Astrocyte (in vitro differentiated cells and primary cell): ENCODE data around the gene CLASP1. TPM values are rescaled to one million over a fixed set of nuclear protein-coding genes. Genes with fewer than 3 reads are reported as not detected.
A peak's percentile ranks its signal among the peaks of the same experiment; 100 is the strongest.

ENCODE experiments used
- DNase-seq: peaks from one replicate; pipeline ENCODE4 v3.0.0-alpha.2; 2010; ENCODE audit warnings: low read depth
- FAIRE-seq: peaks from 2 replicates; lab custom pipeline; 2011; peaks lifted over from hg19 to GRCh38; lab: Jason Lieb, UNC
- H2AFZ ChIP-seq: 2 replicates; pipeline ENCODE4 v1.6.0; 2012; ENCODE audit warnings: low read depth, low read length, inconsistent platforms
- H3K27ac ChIP-seq: 2 replicates; pipeline ENCODE4 v1.5.1; 2011; ENCODE audit warnings: low read depth, low read length, inconsistent platforms
- H3K27me3 ChIP-seq: 2 replicates; pipeline ENCODE4 v1.6.0; 2011; ENCODE audit warnings: low read length, inconsistent platforms; ENCODE audit not compliant: insufficient read depth
- H3K36me3 ChIP-seq: 2 replicates; pipeline ENCODE4 v1.5.1; 2011; ENCODE audit warnings: low read length, inconsistent platforms; ENCODE audit not compliant: insufficient read depth
- H3K4me1 ChIP-seq: 2 replicates; pipeline ENCODE4 v1.5.1; 2011; ENCODE audit warnings: low read length, inconsistent platforms; ENCODE audit not compliant: insufficient read depth
- H3K4me2 ChIP-seq: 2 replicates; pipeline ENCODE4 v1.6.0; 2012; ENCODE audit warnings: low read length, inconsistent platforms
- H3K4me3 ChIP-seq: 2 replicates; pipeline ENCODE4 v1.5.1; 2011; ENCODE audit warnings: low read depth, mild to moderate bottlenecking, low read length, inconsistent platforms; ENCODE audit not compliant: insufficient read depth
- H3K79me2 ChIP-seq: 2 replicates; pipeline ENCODE4 v1.6.0; 2012; ENCODE audit warnings: mild to moderate bottlenecking, low read length, inconsistent platforms; ENCODE audit not compliant: insufficient read depth
- H3K9ac ChIP-seq: 2 replicates; pipeline ENCODE4 v1.6.0; 2012; ENCODE audit warnings: mild to moderate bottlenecking, low read length, inconsistent platforms
- H3K9me3 ChIP-seq: 2 replicates; pipeline ENCODE4 v1.5.1; 2012; ENCODE audit warnings: low read depth, mild to moderate bottlenecking, low read length, inconsistent platforms; ENCODE audit not compliant: insufficient read depth
- H4K20me1 ChIP-seq: 2 replicates; pipeline ENCODE4 v1.6.0; 2012; ENCODE audit warnings: low read length, inconsistent platforms; ENCODE audit not compliant: insufficient read depth
- H3K27ac Mint-ChIP-seq: one replicate; pipeline ENCODE4 v1.8.0; 2021; ENCODE audit warnings: mild to moderate bottlenecking, mixed read lengths; ENCODE audit not compliant: unreplicated experiment
- H3K27me3 Mint-ChIP-seq: one replicate; pipeline ENCODE4 v1.8.0; 2021; ENCODE audit warnings: low read depth, mixed read lengths; ENCODE audit not compliant: unreplicated experiment
- H3K36me3 Mint-ChIP-seq: one replicate; pipeline ENCODE4 v1.8.0; 2021; ENCODE audit warnings: low read depth, mixed read lengths; ENCODE audit not compliant: unreplicated experiment
- H3K4me1 Mint-ChIP-seq: one replicate; pipeline ENCODE4 v1.8.0; 2021; ENCODE audit warnings: low read depth, mixed read lengths; ENCODE audit not compliant: unreplicated experiment
- H3K4me3 Mint-ChIP-seq: one replicate; pipeline ENCODE4 v1.8.0; 2021; ENCODE audit warnings: mild to moderate bottlenecking, moderate library complexity, mixed read lengths; ENCODE audit not compliant: unreplicated experiment
- H3K9me3 Mint-ChIP-seq: one replicate; pipeline ENCODE4 v1.8.0; 2021; ENCODE audit warnings: mild to moderate bottlenecking, mixed read lengths; ENCODE audit not compliant: unreplicated experiment
- EZH2 ChIP-seq: IDR thresholded peaks from 2 replicates; pipeline ENCODE4 v1.6.1; 2012; ENCODE audit warnings: mild to moderate bottlenecking, low read length, inconsistent platforms; ENCODE audit not compliant: insufficient read depth
- total RNA-seq: library from RNA; stranded (reverse); gene quantifications from 2 replicates; pipeline ENCODE4 v1.2.1, GENCODE V29; 2021
- TF ChIP-seq, protein P1 (sequence below): IDR thresholded peaks from 2 replicates; pipeline ENCODE4 v1.5.1; 2011; ENCODE audit warnings: low read depth, mild to moderate bottlenecking, inconsistent platforms, low read length, moderate library complexity; ENCODE audit not compliant: insufficient read depth

CLASP1 gene
- total RNA-seq, 1 donor from 2014 or later: 56.7 TPM

- Mint-ChIP-seq H3K4me3 (no peak overlapping the region), H3K9me3 (peaks cover under 1% of the 10 kb centered on the region), H3K36me3 (peaks cover 1% of the 10 kb centered on the region), H3K4me1 (no peaks in the 10 kb centered on the region), H3K27ac (no peak overlapping the region), H3K27me3 (peaks cover 7% of the 10 kb centered on the region)
- DNase-seq (peak; percentile 44), FAIRE-seq (no peak)
- Histone ChIP-seq H2AFZ (no peak overlapping the region), H3K36me3 (no peaks in the 10 kb centered on the region), H3K27ac (no peak overlapping the region), H3K4me2 (no peak overlapping the region), H3K4me3 (no peak overlapping the region), H3K79me2 (no peaks in the 10 kb centered on the region), H3K9ac (no peak overlapping the region), H3K4me1 (no peaks in the 10 kb centered on the region), H3K27me3 (no peaks in the 10 kb centered on the region), H4K20me1 (no peaks in the 10 kb centered on the region), H3K9me3 (no peaks in the 10 kb centered on the region)
- TF ChIP-seq, protein P1, sequence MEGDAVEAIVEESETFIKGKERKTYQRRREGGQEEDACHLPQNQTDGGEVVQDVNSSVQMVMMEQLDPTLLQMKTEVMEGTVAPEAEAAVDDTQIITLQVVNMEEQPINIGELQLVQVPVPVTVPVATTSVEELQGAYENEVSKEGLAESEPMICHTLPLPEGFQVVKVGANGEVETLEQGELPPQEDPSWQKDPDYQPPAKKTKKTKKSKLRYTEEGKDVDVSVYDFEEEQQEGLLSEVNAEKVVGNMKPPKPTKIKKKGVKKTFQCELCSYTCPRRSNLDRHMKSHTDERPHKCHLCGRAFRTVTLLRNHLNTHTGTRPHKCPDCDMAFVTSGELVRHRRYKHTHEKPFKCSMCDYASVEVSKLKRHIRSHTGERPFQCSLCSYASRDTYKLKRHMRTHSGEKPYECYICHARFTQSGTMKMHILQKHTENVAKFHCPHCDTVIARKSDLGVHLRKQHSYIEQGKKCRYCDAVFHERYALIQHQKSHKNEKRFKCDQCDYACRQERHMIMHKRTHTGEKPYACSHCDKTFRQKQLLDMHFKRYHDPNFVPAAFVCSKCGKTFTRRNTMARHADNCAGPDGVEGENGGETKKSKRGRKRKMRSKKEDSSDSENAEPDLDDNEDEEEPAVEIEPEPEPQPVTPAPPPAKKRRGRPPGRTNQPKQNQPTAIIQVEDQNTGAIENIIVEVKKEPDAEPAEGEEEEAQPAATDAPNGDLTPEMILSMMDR: peak; percentile 34
- TF ChIP-seq EZH2: no peak
Measured at GRCh38 chr2:121689356-121689755, 40.1 kb upstream of the CLASP1 start.

DNA sequence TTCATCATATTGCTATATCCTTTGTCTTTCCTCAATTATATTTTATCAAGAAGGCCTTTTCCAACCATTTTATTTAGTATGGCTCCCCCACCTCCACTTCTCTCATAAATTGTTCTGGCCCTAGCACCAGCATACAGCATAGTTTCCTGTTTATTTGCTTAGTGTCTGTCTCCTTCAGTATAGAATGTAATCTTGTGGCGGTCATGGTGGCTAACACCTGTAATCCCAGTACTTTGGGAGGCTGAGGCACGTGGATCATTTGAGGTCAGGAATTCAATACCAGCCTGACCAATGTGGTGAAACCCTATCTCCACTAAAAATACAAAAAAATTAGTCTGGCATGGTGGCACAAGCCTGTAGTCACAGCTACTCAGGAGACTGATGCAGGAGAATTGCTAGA is 39.6 kb upstream of the CLASP1 start:
- peaks cover 1% of the 10 kb centered on the region for H3K36me3 Mint-ChIP-seq
- no peak for TF ChIP-seq EZH2
- TF ChIP-seq, protein P1: no peak
- peaks cover 5% of the 10 kb centered on the region for H3K9me3 Mint-ChIP-seq
- no peak overlapping the region for H3K4me3 Mint-ChIP-seq
- H3K27me3 Mint-ChIP-seq: peaks cover 7% of the 10 kb centered on the region
- Histone ChIP-seq H3K79me2 (no peaks in the 10 kb centered on the region), H2AFZ (no peak overlapping the region), H3K4me3 (no peak overlapping the region), H3K4me1 (no peaks in the 10 kb centered on the region), H3K9ac (no peak overlapping the region), H4K20me1 (no peaks in the 10 kb centered on the region), H3K36me3 (no peaks in the 10 kb centered on the region), H3K9me3 (no peaks in the 10 kb centered on the region), H3K4me2 (no peak overlapping the region), H3K27ac (no peak overlapping the region), H3K27me3 (no peaks in the 10 kb centered on the region)
- no peak overlapping the region for H3K27ac Mint-ChIP-seq
- FAIRE-seq (no peak), DNase-seq (no peak)
- H3K4me1 Mint-ChIP-seq: no peaks in the 10 kb centered on the region

GRCh38 chr2:121686902-121687301 is 37.6 kb upstream of the CLASP1 start:
- Histone ChIP-seq H4K20me1 (no peaks in the 10 kb centered on the region), H3K27me3 (no peaks in the 10 kb centered on the region), H3K36me3 (no peaks in the 10 kb centered on the region), H3K27ac (no peak overlapping the region), H3K9me3 (peaks cover 18% of the 10 kb centered on the region), H3K4me2 (no peak overlapping the region), H3K4me1 (no peaks in the 10 kb centered on the region), H3K79me2 (no peaks in the 10 kb centered on the region), H3K9ac (no peak overlapping the region), H3K4me3 (no peak overlapping the region), H2AFZ (no peak overlapping the region)
- Mint-ChIP-seq H3K27me3 (peaks cover 5% of the 10 kb centered on the region), H3K36me3 (peaks cover 4% of the 10 kb centered on the region), H3K27ac (no peak overlapping the region), H3K4me3 (no peak overlapping the region), H3K9me3 (peaks cover 17% of the 10 kb centered on the region), H3K4me1 (peaks cover 1% of the 10 kb centered on the region)
- no peak for TF ChIP-seq EZH2
- TF ChIP-seq, protein P1: no peak
- DNase-seq (no peak), FAIRE-seq (no peak)
